ENCODE results near the gene OTUD6A.

Gene OTUD6A

DNA sequence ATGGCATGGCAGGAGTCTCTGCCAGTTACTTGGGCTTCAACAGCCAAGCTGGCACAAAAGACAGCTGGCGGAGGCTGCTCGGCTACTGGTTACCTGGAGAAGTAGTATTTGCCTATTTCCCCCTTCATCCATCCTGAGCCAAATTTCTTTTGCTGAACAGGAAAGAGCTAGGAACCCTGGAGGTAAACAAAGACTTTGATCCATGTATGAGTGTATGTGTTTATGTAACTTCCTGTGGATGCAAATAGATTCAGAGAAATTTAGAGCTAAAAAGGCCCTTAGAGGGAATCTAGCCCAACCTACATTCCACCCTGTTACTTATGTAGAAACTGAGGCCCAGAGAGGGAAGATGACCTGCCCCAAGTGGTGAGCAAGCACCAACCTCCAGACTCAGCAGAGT is 23.7 kb upstream of the OTUD6A start:
- TF ChIP-seq TAF1 (IDR thresholded peaks at IDR 0.05; ENCODE audit: borderline replicate concordance, insufficient read depth, low read length) (no peak), SIN3A (IDR thresholded peaks at IDR 0.05; ENCODE audit: borderline replicate concordance, insufficient read depth, low read length) (no peak), FOXP2 (optimal IDR thresholded peaks at IDR 0.05; ENCODE audit: borderline replicate concordance, extremely low read depth, extremely low read length, insufficient read depth) (no peak), POLR2AphosphoS5 (IDR thresholded peaks at IDR 0.05; ENCODE audit: low read depth, low read length) (no peak)
- TF ChIP-seq, protein P1, sequence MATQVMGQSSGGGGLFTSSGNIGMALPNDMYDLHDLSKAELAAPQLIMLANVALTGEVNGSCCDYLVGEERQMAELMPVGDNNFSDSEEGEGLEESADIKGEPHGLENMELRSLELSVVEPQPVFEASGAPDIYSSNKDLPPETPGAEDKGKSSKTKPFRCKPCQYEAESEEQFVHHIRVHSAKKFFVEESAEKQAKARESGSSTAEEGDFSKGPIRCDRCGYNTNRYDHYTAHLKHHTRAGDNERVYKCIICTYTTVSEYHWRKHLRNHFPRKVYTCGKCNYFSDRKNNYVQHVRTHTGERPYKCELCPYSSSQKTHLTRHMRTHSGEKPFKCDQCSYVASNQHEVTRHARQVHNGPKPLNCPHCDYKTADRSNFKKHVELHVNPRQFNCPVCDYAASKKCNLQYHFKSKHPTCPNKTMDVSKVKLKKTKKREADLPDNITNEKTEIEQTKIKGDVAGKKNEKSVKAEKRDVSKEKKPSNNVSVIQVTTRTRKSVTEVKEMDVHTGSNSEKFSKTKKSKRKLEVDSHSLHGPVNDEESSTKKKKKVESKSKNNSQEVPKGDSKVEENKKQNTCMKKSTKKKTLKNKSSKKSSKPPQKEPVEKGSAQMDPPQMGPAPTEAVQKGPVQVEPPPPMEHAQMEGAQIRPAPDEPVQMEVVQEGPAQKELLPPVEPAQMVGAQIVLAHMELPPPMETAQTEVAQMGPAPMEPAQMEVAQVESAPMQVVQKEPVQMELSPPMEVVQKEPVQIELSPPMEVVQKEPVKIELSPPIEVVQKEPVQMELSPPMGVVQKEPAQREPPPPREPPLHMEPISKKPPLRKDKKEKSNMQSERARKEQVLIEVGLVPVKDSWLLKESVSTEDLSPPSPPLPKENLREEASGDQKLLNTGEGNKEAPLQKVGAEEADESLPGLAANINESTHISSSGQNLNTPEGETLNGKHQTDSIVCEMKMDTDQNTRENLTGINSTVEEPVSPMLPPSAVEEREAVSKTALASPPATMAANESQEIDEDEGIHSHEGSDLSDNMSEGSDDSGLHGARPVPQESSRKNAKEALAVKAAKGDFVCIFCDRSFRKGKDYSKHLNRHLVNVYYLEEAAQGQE (IDR thresholded peaks at IDR 0.05; ENCODE audit: insufficient read depth in 1 of 2, low read depth in 2 of 2, low read length in 2 of 2), result no peak

DNA sequence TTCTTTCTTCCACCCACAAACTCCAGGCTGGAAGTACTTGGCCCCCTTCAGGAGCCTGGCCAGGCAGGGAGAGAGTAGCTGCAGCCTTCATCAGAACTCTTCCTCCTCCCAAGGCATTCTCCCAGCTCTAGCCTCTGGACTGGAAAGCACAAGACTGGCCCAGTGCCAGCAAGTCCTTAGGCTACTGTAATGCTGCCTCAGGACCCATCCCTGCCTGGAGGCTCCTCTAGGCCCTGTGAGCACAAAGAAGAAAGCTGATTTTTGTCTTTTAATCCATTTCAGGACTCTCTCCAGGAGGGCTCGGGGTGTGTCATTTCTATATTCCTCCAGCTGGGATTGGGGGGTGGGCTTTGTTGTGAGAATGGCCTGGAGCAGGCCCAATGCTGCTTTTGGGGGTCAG is 23.3 kb upstream of the OTUD6A start:
- TF ChIP-seq SIN3A (IDR thresholded peaks at IDR 0.05; ENCODE audit: borderline replicate concordance, insufficient read depth, low read length), result no peak
- TF ChIP-seq POLR2AphosphoS5 (IDR thresholded peaks at IDR 0.05; ENCODE audit: low read depth, low read length), result no peak
- TF ChIP-seq FOXP2 (optimal IDR thresholded peaks at IDR 0.05; ENCODE audit: borderline replicate concordance, extremely low read depth, extremely low read length, insufficient read depth), result no peak
- TF ChIP-seq TAF1 (IDR thresholded peaks at IDR 0.05; ENCODE audit: borderline replicate concordance, insufficient read depth, low read length), result no peak
- TF ChIP-seq, protein P1 (IDR thresholded peaks at IDR 0.05; ENCODE audit: insufficient read depth in 1 of 2, low read depth in 2 of 2, low read length in 2 of 2), result no peak

DNA sequence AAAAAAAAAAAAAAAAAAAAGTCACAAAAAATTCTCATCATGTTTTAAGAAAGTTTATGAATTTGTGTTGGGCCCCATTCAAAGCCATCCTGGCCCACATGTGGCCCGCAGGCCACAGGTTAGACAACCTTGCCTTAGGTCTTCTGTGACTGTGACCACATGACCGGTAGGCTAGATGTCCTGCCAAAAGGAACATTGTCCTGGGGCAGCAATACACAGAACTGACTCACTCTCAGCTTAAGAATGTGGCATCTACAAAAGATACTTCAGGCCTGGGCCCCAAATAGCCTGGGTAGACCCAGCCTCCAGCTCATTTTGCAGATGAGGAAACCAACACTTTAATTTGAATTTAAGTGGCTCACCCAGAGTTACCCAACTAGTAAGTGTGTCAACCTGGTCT is 22.5 kb upstream of the OTUD6A start:
- TF ChIP-seq, protein P1 (IDR thresholded peaks at IDR 0.05; ENCODE audit: insufficient read depth in 1 of 2, low read depth in 2 of 2, low read length in 2 of 2), result no peak
- TF ChIP-seq FOXP2 (optimal IDR thresholded peaks at IDR 0.05; ENCODE audit: borderline replicate concordance, extremely low read depth, extremely low read length, insufficient read depth), result no peak
- no peak for TF ChIP-seq TAF1 (IDR thresholded peaks at IDR 0.05; ENCODE audit: borderline replicate concordance, insufficient read depth, low read length)
- TF ChIP-seq SIN3A (IDR thresholded peaks at IDR 0.05; ENCODE audit: borderline replicate concordance, insufficient read depth, low read length), result no peak
- TF ChIP-seq POLR2AphosphoS5 (IDR thresholded peaks at IDR 0.05; ENCODE audit: low read depth, low read length), result no peak

DNA sequence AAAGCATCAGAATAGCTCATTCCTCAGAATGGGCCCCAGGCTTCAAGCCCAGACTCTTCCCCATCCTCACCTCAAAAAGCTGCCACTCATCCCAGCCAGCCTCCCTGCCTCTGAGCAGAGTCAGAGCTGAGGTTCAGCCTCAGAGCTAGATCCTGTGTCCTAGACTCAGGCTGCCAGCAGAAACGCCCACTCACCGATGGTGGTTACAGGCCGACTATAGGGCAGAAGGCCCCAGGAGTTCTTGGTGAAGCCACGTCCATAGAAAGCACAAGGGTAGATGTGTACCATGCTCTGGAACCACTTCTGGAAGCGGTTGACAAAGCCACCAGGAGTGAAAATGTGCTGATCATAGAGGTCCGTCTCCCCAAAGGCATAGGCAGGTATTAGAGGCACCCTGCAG is 20.3 kb upstream of the OTUD6A start:
- TF ChIP-seq POLR2AphosphoS5 (IDR thresholded peaks at IDR 0.05; ENCODE audit: low read depth, low read length), result no peak
- no peak for TF ChIP-seq TAF1 (IDR thresholded peaks at IDR 0.05; ENCODE audit: borderline replicate concordance, insufficient read depth, low read length)
- no peak for TF ChIP-seq SIN3A (IDR thresholded peaks at IDR 0.05; ENCODE audit: borderline replicate concordance, insufficient read depth, low read length)

DNA sequence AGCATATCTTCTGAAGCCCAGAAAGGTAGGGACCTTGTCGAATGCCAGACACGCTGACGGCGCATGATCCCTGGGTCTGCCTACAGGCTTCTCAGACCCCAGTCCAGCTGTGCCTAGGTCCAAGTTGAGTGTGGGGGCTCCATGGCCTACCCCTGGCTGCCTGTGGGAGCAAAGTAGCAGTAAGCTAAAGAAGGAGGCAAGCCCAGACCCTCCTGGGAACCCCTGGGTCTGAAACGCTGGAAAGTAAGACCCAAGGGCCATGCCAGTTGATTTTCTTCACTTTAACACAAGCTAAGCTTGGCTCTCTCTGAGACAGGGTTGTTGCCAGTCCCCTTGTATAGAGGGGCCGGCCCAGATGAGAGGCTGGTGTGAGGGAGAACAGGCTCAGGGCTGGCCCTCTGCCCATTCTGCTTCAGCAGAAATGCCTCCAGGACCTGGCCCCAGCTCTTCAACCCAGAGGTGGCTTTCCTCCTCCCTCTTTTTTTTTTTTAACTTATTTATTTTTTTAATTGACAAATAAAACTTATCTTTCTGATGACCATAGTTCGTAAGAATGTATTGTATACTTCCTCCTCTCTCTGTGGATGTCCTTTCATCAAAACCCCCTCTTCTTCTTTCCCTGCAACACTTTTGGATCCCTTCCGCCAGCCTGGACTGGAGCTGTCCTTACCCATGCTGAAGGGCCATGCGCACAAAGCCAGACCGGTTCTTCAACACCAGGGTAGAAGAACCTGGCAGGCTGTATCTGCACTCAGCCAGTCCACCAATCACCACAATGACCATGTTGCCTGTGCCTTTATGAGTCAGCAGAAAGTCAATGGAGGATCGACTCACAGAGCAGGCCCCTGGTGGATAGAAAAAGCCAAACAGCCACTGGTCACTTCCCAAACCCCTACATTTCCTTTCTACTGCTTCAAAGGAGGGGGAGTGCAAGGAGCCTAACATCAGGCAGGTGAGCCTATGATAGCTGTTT is 19.6 kb upstream of the OTUD6A start:
- TF ChIP-seq POLR2AphosphoS5 (IDR thresholded peaks at IDR 0.05; ENCODE audit: low read depth, low read length), result no peak
- TF ChIP-seq TAF1 (IDR thresholded peaks at IDR 0.05; ENCODE audit: borderline replicate concordance, insufficient read depth, low read length), result no peak
- TF ChIP-seq, protein P1 (IDR thresholded peaks at IDR 0.05; ENCODE audit: insufficient read depth in 1 of 2, low read depth in 2 of 2, low read length in 2 of 2), result no peak
- no peak for TF ChIP-seq FOXP2 (optimal IDR thresholded peaks at IDR 0.05; ENCODE audit: borderline replicate concordance, extremely low read depth, extremely low read length, insufficient read depth)
- TF ChIP-seq SIN3A (IDR thresholded peaks at IDR 0.05; ENCODE audit: borderline replicate concordance, insufficient read depth, low read length), result no peak
